Measurements from ENCODE around the gene VSIG10. TPM values are rescaled to one million over a fixed set of nuclear protein-coding genes. Genes with fewer than 3 reads are reported as not detected.

Gene VSIG10
- total RNA-seq, 1 donor from 2014 or later, result 24.6 TPM

DNA sequence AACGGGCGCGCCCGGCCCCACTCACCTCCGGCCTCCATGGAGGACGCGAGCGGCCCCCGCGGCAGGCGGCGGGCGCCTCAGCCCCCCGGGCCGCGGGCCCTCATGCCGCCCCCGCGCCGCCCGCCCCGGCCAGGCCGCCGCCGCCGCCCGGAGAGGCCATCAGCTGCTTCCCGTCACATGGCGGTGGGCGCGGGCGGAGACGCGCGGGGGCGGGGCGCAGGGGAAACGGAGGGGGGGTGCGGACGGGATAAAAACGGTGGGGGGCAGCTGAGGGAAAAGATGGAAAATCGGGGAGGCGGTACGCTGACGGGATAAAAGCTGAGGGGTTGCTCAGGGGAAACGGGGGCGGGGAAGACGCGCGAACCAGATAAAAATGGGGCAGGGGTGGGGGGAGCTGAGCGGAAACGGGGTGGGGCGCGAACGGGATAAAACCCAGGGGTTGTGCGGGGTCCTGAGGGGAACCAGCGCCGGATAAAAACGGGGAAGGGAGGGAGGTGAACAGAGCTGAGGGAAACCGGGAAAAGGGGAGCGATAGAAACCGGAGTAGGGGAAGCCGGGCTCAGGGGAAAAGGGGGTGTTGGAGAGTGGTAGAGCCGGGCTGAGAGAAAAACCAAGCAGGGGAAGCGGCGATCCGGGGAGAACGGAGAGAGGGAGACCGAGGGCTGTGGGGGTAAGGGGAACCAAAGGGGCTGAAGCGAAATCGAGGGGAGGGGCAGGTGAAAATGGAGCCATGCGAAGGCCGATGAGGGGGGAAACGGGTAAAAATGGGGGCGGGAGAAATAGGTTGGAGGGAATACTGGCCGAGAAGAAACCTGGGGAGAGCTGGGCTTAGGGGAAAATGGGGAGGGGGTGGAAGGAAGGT, 42.6 kb downstream of the VSIG10 start, which contains the start of gene WSB2:
Gene WSB2, minus strand, starts transcription at position 169 of the 862 bp plus-strand sequence. Its CDS starts 131 bp downstream, at position 38.
- peak within 1 kb of the TSS; percentile 90 for H3K4me3 ChIP-seq (ENCODE audit: low read depth, low read length)
- DNase-seq (ENCODE audit: low read depth), result no peak
- TF ChIP-seq, protein P1, sequence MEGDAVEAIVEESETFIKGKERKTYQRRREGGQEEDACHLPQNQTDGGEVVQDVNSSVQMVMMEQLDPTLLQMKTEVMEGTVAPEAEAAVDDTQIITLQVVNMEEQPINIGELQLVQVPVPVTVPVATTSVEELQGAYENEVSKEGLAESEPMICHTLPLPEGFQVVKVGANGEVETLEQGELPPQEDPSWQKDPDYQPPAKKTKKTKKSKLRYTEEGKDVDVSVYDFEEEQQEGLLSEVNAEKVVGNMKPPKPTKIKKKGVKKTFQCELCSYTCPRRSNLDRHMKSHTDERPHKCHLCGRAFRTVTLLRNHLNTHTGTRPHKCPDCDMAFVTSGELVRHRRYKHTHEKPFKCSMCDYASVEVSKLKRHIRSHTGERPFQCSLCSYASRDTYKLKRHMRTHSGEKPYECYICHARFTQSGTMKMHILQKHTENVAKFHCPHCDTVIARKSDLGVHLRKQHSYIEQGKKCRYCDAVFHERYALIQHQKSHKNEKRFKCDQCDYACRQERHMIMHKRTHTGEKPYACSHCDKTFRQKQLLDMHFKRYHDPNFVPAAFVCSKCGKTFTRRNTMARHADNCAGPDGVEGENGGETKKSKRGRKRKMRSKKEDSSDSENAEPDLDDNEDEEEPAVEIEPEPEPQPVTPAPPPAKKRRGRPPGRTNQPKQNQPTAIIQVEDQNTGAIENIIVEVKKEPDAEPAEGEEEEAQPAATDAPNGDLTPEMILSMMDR (conservative IDR thresholded peaks at IDR 0.05; ENCODE audit: low read depth, low read length), result no peak

- H3K4me3 ChIP-seq (ENCODE audit: low read depth, low read length), result peak overlapping the region; percentile 89
- TF ChIP-seq, protein P1 (conservative IDR thresholded peaks at IDR 0.05; ENCODE audit: low read depth, low read length), result no peak
- no peak for DNase-seq (ENCODE audit: low read depth)
Measured at GRCh38 chr12:118060301-118061010, 43.4 kb downstream of the VSIG10 start.

DNA sequence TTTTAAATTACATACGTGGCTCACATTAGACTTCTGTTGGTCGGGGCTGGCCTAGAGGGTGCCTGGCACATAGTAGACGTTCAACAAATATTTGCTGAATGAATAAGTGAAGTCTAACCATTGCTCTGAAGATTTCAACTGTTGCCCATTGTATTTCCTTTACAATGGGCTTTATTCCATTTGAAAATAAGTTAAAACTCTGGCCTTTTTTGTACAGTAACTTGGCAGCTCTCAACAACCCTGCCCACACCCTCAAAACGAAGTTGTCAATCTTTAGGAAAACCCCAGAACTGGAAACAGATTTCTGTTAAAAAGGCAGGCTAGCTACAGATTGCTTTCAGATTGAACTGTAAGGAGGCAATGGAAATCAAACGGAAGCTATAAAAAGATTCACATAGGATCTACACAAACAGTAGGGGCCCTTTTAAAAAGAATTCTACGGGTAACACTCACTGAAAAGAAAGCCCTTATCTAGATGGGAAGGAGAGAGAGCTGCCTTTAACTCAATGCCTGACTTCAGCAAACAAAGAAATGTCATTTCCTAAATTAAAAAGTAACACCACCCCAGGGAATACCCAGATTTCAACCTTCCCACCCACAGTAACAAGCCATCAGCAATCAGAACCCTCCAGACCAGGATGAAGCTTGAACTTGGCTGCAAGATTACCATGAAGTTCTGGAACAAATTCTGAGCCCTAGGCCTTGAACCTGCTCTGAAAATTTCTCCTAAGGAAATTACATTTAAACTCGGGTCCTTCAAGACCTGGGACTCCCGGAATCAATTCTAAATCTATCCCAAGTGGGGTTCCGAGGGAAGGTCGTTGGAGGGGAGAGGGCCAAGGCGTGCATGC, 44.2 kb downstream of the VSIG10 start:
- no peak for DNase-seq (ENCODE audit: low read depth)
- TF ChIP-seq, protein P1 (conservative IDR thresholded peaks at IDR 0.05; ENCODE audit: low read depth, low read length), result no peak
- H3K4me3 ChIP-seq (ENCODE audit: low read depth, low read length), result peak overlapping the region; percentile 89

GRCh38 chr12:118058881-118059280, 44.9 kb downstream of the VSIG10 start:
- TF ChIP-seq, protein P1 (conservative IDR thresholded peaks at IDR 0.05; ENCODE audit: low read depth, low read length), result no peak
- no peak for DNase-seq (ENCODE audit: low read depth)
- H3K4me3 ChIP-seq (ENCODE audit: low read depth, low read length), result no peak overlapping the region

DNA sequence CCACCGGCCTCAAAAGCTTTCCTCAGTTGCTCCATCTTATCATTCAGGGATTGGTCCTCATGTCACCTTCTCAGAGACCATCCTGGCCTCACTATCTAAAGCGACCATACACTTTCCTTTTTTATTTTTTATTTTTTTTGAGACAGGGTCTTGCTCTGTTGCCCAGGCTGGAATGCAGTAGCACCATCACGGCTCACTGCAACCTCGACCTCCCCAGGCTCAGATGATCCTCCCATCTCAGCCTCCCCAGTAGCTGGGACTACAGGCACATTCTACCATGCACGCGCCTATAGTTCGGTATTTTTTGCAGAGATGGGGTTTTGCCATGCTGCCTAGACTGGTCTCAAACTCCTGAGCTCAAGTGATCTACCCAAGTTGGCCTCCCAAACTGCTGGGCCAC, 45.6 kb downstream of the VSIG10 start:
- no peak overlapping the region for H3K4me3 ChIP-seq (ENCODE audit: low read depth, low read length)
- TF ChIP-seq, protein P1 (conservative IDR thresholded peaks at IDR 0.05; ENCODE audit: low read depth, low read length), result no peak
- no peak for DNase-seq (ENCODE audit: low read depth)

DNA sequence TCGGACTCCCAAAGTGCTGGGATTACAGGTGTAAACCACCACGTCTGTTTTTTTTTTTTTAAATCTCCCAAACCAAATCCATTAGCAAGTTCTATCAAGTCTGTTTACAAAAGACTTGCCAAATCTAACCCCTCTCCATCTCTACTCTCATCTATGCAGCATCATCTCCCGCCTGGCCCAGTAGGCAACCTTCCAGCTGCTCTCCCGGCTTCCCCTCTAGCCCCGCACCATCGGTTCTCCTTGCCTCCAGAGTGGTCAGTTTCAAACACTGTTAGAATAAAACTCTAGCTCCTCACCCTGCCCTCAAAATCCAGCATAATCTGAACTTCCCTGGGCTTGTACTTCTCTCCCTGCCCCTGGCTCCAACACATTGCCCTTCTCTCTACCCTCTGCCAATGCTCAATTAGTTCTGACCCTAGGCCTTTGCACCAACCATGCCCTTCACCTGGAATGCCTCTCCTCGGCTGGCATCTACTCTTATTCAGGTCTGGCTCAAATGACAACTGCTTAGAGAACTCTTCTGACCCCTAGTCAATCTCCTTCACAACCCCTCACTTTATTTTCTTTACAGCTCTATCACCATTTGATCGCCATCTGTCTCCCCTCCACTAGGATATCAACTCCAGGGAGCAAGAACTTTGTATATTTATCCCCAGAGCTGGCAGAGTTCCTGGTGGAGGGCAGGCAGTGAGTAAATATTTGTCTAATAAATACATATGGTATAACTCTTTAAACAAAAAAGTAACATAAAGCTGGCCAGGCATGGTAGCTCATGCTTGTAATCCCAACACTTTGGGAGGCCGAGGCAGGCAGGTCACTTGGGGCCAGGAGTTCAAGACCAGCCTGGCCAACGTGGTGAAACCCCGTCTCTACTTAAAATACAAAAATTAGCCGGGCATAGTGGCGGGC, 47.7 kb downstream of the VSIG10 start:
- no peak for DNase-seq (ENCODE audit: low read depth)
- TF ChIP-seq, protein P1 (conservative IDR thresholded peaks at IDR 0.05; ENCODE audit: low read depth, low read length), result no peak
- no peak overlapping the region for H3K4me3 ChIP-seq (ENCODE audit: low read depth, low read length)
